ENCODE data around the gene STIM2.

DNA sequence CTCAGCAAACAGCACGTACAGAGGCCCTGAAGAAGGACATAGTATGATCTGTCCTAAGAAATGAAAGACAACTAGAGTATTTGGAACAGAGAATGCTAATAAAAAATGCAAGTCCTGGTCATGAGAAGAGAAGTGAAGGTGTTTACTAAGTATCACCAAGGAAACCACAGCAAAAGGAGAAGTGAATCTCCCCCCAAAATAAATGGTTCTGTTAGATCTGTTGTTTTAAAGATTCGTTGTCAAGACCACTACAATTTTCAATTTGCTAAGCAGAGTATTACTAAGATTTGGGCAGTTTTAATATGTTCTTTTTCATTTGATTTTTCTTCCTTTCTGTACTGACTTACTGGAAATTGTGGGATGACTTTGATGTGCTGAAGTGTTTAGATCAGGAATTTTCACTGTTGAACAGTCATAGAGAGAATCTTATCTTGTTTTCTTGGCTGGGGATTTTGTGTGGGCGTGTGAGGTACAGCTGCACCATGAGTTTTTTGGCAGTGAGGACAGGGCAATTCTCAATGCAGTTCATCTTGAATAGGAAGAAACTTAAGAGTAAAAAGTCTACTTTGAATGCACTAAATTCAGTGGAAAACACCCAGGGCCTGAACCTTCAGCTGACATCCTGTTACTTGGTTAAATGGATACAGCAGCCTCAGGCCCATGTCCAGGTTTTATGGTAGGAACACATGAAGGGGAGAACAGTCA lies 132.2 kb downstream of the STIM2 start:
- TF ChIP-seq EZH2 (IDR thresholded peaks at IDR 0.05; ENCODE audit: borderline replicate concordance, insufficient read depth, low read depth, low read length, poor library complexity, severe bottlenecking) (no peak), CTCF (IDR thresholded peaks at IDR 0.05) (no peak)

Measured in B cell (primary cell).